Mucosa of gallbladder (tissue), 1 donor: ENCODE results near the gene SDR9C7. TPM values are rescaled to one million over a fixed set of nuclear protein-coding genes. Genes with fewer than 3 reads are reported as not detected.
"Not testable (repeated sequence)": the region's sequence is repeated elsewhere in the genome, so short reads cannot be mapped to it uniquely, and the experiment has no call there.

Experiments used
- DNase-seq: peaks from one replicate; pipeline ENCODE4 v3.0.0-alpha.2; 2020; ENCODE audit warnings: low spot score
- total RNA-seq: library from RNA; stranded (reverse); gene quantifications from one replicate; pipeline ENCODE4 v1.2.1, GENCODE V29; 2021
- donor health status: DM: no; HTN: no; CAD: no.

The SDR9C7 gene
- total RNA-seq, result not detected

GRCh38 chr12:56933826-56934625 lies at the start of gene SDR9C7:
Gene SDR9C7, minus strand, starts transcription at chr12:56934408. Its CDS starts 147 bp downstream, at chr12:56934261.
- no peak for DNase-seq

DNA sequence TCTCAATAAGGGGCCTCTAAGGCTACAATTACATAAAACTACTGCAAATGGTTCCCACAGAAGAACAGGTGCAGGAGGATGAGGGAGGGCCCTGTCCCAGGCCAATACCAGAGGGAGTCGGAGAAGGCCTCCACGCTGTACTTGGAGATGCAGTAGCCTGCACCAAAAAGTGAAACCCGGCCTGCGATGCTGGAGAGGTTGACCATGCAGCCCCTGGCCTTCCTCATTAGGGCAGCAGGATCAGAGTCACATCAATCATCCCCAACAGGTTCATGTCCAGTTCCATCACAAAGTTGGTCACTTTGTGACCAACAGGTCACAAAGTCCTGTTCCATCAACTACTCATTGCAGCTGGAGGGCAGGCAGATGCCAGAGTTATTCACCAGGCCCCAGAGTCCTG lies 49.2 kb upstream of the SDR9C7 start:
- no peak for DNase-seq

- DNase-seq, result not testable (repeated sequence)
These were observed 48.5 kb upstream of the SDR9C7 start for GRCh38 chr12:56982578-56983236.

GRCh38 chr12:56980941-56981530 lies 46.8 kb upstream of the SDR9C7 start:
- no peak for DNase-seq

GRCh38 chr12:56980268-56980667 lies 46.1 kb upstream of the SDR9C7 start:
- DNase-seq, result no peak

DNA sequence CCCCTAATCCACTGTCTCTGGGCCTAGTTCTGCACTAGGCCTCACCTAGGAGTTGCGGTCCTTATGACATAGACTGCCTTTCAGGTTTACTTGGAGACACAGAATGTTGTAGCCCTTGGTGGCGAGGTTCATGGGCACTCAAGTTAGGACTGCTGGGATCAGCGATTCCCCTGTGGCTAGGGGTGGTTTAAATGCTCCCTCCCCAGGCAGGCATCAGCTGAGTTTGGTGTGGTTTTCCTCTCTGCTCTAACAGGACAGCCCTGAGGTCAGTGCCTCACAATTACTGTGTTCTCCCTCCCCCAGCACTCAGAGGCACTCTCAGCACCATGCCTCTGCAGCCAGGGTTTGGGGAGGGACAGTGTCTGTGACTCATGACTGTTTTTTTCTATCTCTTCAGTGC lies 45.4 kb upstream of the SDR9C7 start:
- no peak for DNase-seq

DNA sequence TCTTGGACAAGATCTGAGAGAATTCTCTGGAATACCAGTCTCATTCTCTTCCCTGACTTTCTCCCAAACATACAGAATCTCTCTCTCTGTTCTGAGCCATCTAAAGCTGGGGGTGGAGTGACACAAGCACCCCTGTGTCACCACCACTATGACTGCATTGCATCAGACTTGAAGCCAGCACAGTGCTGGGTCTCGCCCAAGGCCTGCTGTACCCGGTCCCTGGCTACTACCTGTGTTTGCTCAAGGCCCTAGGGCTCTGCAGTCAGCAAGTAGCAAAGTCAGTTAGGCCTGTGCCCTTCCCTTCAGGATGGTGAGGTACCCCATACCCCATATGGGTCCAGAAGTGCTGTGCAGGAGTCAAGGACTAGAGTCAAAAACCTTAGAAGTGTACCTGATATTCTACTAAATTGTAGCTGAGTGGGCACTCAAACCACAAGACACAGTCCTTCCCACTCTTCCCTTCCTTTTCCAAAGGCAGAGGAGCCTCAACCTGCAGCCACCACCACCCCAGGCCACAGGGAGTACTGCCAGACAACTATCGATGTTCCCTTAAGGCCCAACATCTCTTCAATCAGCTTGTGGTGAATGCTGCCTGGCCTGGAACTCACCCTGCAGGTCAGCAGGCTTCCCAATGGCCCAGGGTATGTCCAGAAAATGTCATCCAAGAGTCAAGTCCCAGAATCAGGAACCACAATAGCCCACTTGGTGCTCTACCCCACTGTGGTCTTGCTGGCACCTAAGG lies 44.4 kb upstream of the SDR9C7 start:
- no peak for DNase-seq

GRCh38 chr12:56977361-56977760 lies 43.2 kb upstream of the SDR9C7 start:
- not testable (repeated sequence) for DNase-seq

- DNase-seq, result not testable (repeated sequence)
These were observed 40.0 kb upstream of the SDR9C7 start for GRCh38 chr12:56974224-56974623.

DNA sequence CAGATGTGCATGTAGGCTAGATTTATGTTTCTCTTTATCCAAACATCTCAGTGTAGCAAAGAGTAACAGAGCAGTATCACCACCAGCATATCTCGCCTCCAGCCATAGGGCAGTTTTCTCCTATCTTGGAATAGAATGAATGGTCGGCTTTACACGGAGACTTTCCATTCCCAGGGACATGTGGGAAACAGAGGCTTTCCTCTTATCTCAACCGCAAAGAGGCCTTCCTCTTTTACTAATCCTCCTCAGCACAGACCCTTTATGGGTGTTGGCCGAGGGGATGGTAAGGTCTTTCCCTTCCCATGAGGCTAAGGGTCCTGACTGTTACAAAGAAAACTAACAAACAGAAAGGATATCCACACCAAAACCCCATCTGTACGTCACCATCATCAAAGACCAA lies 34.7 kb upstream of the SDR9C7 start:
- not testable (repeated sequence) for DNase-seq

DNA sequence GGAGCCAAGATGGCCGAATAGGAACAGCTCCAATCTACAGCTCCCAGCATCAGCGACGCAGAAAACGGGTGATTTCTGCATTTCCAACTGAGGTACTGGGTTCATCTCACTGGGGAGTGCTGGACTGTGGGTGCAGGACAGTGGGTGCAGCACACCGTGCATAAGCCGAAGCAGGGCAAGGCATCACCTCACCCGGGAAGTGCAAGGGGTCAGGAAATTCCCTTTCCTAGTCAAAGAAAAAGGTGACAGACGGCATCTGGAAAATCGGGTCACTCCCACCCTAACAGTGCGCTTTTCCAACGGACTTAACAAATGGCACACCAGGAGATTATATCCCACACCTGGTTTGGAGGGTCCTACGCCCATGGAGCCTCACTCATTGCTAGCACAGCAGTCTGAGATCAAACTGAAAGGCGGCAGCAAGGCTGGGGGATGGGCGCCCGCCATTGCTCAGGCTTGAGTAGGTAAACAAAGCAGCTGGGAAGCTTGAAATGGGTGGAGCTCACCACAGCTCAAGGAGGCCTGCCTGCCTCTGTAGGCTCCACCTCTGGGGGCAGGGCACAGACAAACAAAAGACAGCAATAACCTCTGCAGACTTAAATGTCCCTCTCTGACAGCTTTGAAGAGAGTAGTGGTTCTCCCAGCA lies 31.9 kb upstream of the SDR9C7 start:
- not testable (repeated sequence) for DNase-seq

DNA sequence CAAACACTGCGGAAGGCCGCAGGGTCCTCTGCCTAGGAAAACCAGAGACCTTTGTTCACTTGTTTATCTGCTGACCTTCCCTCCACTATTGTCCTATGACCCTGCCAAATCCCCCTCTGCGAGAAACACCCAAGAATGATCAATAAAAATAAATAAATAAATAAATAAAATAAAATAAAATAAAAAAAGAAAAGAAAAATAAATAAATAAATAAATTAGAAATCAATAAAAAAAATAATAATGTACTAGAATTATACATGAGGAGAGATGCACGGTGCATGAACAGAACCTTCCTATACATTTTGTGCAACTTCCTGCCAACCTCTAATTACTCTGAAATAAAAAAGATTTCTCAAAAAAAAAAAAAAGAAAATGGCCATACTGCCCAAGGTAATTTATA lies 30.9 kb upstream of the SDR9C7 start:
- not testable (repeated sequence) for DNase-seq

GRCh38 chr12:56963557-56963956 lies 29.3 kb upstream of the SDR9C7 start:
- DNase-seq, result not testable (repeated sequence)

DNA sequence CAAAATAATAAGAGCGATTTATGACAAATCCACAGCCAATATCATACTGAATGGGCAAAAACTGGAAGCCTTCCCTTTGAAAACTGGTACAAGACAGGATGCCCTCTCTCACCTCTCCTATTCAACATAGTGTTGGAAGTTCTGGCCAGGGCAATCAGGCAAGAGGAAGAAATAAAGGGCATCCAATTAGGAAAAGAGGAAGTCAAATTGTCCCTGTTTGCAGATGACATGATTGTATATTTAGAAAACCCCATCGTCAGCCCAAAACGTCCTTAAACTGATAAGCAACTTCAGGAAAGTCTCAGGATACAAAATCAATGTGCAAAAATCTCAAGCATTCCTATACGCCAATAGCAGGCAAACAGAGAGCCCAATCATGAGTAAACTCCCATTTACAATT lies 28.0 kb upstream of the SDR9C7 start:
- not testable (repeated sequence) for DNase-seq

- no peak for DNase-seq
These were observed 24.2 kb upstream of the SDR9C7 start for GRCh38 chr12:56958422-56958821.

GRCh38 chr12:56957229-56958052 lies 23.2 kb upstream of the SDR9C7 start, which contains the start of gene RDH16:
Gene RDH16, minus strand, starts transcription at chr12:56957608. Its CDS starts 146 bp downstream, at chr12:56957462.
- no peak for DNase-seq

GRCh38 chr12:56955631-56956256 lies 21.5 kb upstream of the SDR9C7 start:
- no peak for DNase-seq

DNA sequence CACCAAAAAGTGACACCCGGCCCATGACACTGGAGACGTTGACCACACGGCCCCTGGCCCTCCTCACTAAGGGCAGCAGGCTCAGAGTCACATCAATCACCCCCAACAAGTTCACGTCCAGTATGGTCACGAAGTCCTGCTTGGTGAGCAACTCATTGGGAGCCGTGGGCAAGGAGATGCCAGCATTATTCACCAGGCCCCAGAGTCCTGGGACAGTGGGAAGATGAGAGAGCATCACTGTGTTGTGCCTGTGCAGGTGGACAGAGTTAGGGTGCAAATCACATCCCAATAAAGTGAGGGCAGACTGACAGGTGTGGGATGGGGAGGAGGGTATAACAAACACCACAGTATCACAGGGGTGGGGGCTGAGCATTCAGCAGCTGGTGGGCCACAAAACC lies 20.7 kb upstream of the SDR9C7 start:
- no peak for DNase-seq

- DNase-seq, result no peak
These were observed 20.1 kb upstream of the SDR9C7 start for GRCh38 chr12:56954057-56954957.
